Chondrocyte (in vitro differentiated cells): ENCODE measurements around the gene CSNK1E. TPM values are rescaled to one million over a fixed set of nuclear protein-coding genes. Genes with fewer than 3 reads are reported as not detected.

Source experiments
- DNase-seq: peaks from one replicate; pipeline ENCODE4 v3.0.0; 2021; ENCODE audit warnings: mixed read lengths, low spot score
- H3K27ac Mint-ChIP-seq: one replicate; pipeline ENCODE4 v1.8.0; 2021; ENCODE audit warnings: mild to moderate bottlenecking, moderate library complexity, mixed read lengths; ENCODE audit not compliant: unreplicated experiment
- H3K27me3 Mint-ChIP-seq: 2 replicates; pipeline ENCODE4 v1.8.0; 2021; ENCODE audit warnings: low read depth, mixed read lengths
- H3K36me3 Mint-ChIP-seq: 2 replicates; pipeline ENCODE4 v1.8.0; 2021; ENCODE audit warnings: low read depth, mixed read lengths
- H3K4me1 Mint-ChIP-seq: 2 replicates; pipeline ENCODE4 v1.8.0; 2021; ENCODE audit warnings: low read depth, mild to moderate bottlenecking, mixed read lengths
- H3K4me3 Mint-ChIP-seq: one replicate; pipeline ENCODE4 v1.8.0; 2021; ENCODE audit warnings: mild to moderate bottlenecking, moderate library complexity, mixed read lengths; ENCODE audit not compliant: unreplicated experiment
- H3K9me3 Mint-ChIP-seq: 2 replicates; pipeline ENCODE4 v1.8.0; 2021; ENCODE audit warnings: low read depth, mixed read lengths
- CTCF ChIP-seq: fragments of 200-600 bp; sonication (generic); IDR thresholded peaks from 2 replicates; pipeline ENCODE4 v1.5.0; 2021; ENCODE audit warnings: antibody characterized with exemption, mild to moderate bottlenecking, moderate library complexity
- total RNA-seq: library from RNA; stranded (reverse); gene quantifications from 3 replicates; pipeline ENCODE4 v1.2.1, GENCODE V29; 2021

The CSNK1E gene
- total RNA-seq, 1 donor from 2014 or later: 129 TPM

GRCh38 chr22:38325587-38325986 lies 8.4 kb upstream of the CSNK1E start:
- no peak for TF ChIP-seq CTCF
- DNase-seq: no peak
- no peak overlapping the region for H3K27ac Mint-ChIP-seq
- no peaks in the 10 kb centered on the region for H3K36me3 Mint-ChIP-seq
- peaks cover 13% of the 10 kb centered on the region for H3K4me1 Mint-ChIP-seq
- no peaks in the 10 kb centered on the region for H3K27me3 Mint-ChIP-seq
- no peaks in the 10 kb centered on the region for H3K9me3 Mint-ChIP-seq
- H3K4me3 Mint-ChIP-seq: no peak overlapping the region

- H3K9me3 Mint-ChIP-seq: no peaks in the 10 kb centered on the region
- no peak overlapping the region for H3K4me3 Mint-ChIP-seq
- H3K27me3 Mint-ChIP-seq: no peaks in the 10 kb centered on the region
- no peak for DNase-seq
- peaks cover 17% of the 10 kb centered on the region for H3K4me1 Mint-ChIP-seq
- no peak for TF ChIP-seq CTCF
- H3K27ac Mint-ChIP-seq: no peak overlapping the region
- H3K36me3 Mint-ChIP-seq: no peaks in the 10 kb centered on the region
These were observed 3.6 kb upstream of the CSNK1E start for GRCh38 chr22:38320605-38321402.

- Mint-ChIP-seq H3K4me3 (peak overlapping the region; percentile 71), H3K36me3 (no peaks in the 10 kb centered on the region), H3K4me1 (peaks cover 35% of the 10 kb centered on the region), H3K27ac (peak overlapping the region; percentile 96), H3K27me3 (no peaks in the 10 kb centered on the region), H3K9me3 (no peaks in the 10 kb centered on the region)
- DNase-seq: no peak
- no peak for TF ChIP-seq CTCF
These were observed 1.9 kb upstream of the CSNK1E start for GRCh38 chr22:38318792-38319773.

- Mint-ChIP-seq H3K4me3 (peak overlapping the region; percentile 71), H3K9me3 (no peaks in the 10 kb centered on the region), H3K36me3 (no peaks in the 10 kb centered on the region), H3K27me3 (no peaks in the 10 kb centered on the region), H3K27ac (peak overlapping the region; percentile 96), H3K4me1 (peaks cover 44% of the 10 kb centered on the region)
- DNase-seq: no peak
- TF ChIP-seq CTCF: no peak
These were observed 922 bp upstream of the CSNK1E start for GRCh38 chr22:38317995-38318715.
